HepG2 (cell line): ENCODE measurements around the gene MYH15. TPM values are rescaled to one million over a fixed set of nuclear protein-coding genes. Genes with fewer than 3 reads are reported as not detected.

Experiments used
- ATAC-seq: fragments of 200-7000 bp; cut with Tn5 transposase; 3 replicates; pipeline ENCODE4 v1.9.1; 2020; ENCODE audit warnings: mild to moderate bottlenecking, moderate library complexity
- BruUV-seq: library from RNA; stranded (reverse); fragments of 400-500 nt; replicated peaks from 2 replicates; lab custom pipeline; 2021; lab: Mats Ljungman, UMichigan
- CTCF ChIA-PET: fragments of 300-600 bp; formaldehyde crosslinking; extraction: SDS; loops from one replicate; lab custom pipeline; 2021; ENCODE audit warnings: low total read pairs, inconsistent platforms, low intra/inter-chr PET ratio; lab: Yijun Ruan, JAX
- POLR2A ChIA-PET: fragments of 350-600 bp; sonication (Branson Sonifier 250); formaldehyde crosslinking; loops from one replicate; lab custom pipeline; 2020; ENCODE audit warnings: antibody characterized with exemption, inconsistent platforms; lab: Yijun Ruan, JAX
- DNase-seq: peaks from one replicate; pipeline ENCODE4 v3.0.0-alpha.2; 2015; ENCODE audit warnings: low spot score
- FAIRE-seq: peaks from 3 replicates; lab custom pipeline; 2011; peaks lifted over from hg19 to GRCh38; lab: Jason Lieb, UNC
- H2AFZ ChIP-seq: one replicate; pipeline ENCODE4 v1.6.1; 2011; ENCODE audit warnings: low read length, inconsistent platforms
- H3K27ac ChIP-seq: fragments of 300-600 bp; 3 replicates; pipeline ENCODE4 v1.8.0; 2011; ENCODE audit warnings: mixed run types, mild to moderate bottlenecking, mixed read lengths, low read length, inconsistent platforms; ENCODE audit not compliant: insufficient read depth; ENCODE audit errors: extremely low read length
- H3K27me3 ChIP-seq, 2 experiments: fragments of 200-600 bp in 1 of 2; 2 replicates in 1 of 2; 3 replicates in 1 of 2; pipeline versions ENCODE4 v1.6.0 to v1.8.0; 2011; ENCODE audit warnings: low read length in 2 of 2, mild to moderate bottlenecking in 2 of 2, moderate library complexity in 2 of 2, inconsistent platforms in 1 of 2; ENCODE audit not compliant: insufficient read depth in 2 of 2, control insufficient read depth in 1 of 2
- H3K36me3 ChIP-seq, 2 experiments: fragments of 200-600 bp in 1 of 2; replicated peaks in 1 of 2; 2 replicates in 1 of 2; 3 replicates in 1 of 2; pipeline versions ENCODE4 v1.5.1 to v1.8.0; 2011; ENCODE audit warnings: low read length in 2 of 2, inconsistent platforms in 1 of 2; ENCODE audit not compliant: insufficient read depth in 2 of 2, control insufficient read depth in 1 of 2
- H3K4me1 ChIP-seq: 2 replicates; pipeline ENCODE4 v1.5.1; 2012; ENCODE audit warnings: low read length, inconsistent platforms; ENCODE audit not compliant: insufficient read depth
- H3K4me2 ChIP-seq: 2 replicates; pipeline ENCODE4 v1.6.0; 2011; ENCODE audit warnings: low read depth, low read length, inconsistent platforms
- H3K4me3 ChIP-seq, 3 experiments: fragments of 200-600 bp in 1 of 3; sonication (generic), shearing (Covaris generic) in 1 of 3; replicated peaks in 1 of 3; 2 replicates each; pipeline ENCODE4 v1.5.1; 2011 to 2016; ENCODE audit warnings: low read length in 3 of 3, inconsistent platforms in 2 of 3, low read depth in 2 of 3, mild to moderate bottlenecking in 2 of 3, control low read depth in 1 of 3, mixed read lengths in 1 of 3; ENCODE audit not compliant: insufficient read depth in 1 of 3
- H3K79me2 ChIP-seq: one replicate; pipeline ENCODE4 v1.6.1; 2011; ENCODE audit warnings: low read length, inconsistent platforms; ENCODE audit not compliant: insufficient read depth
- H3K9ac ChIP-seq: 2 replicates; pipeline ENCODE4 v1.6.0; 2011; ENCODE audit warnings: mild to moderate bottlenecking, low read depth, low read length, inconsistent platforms; ENCODE audit not compliant: insufficient read depth
- H3K9me3 ChIP-seq: 2 replicates; pipeline ENCODE4 v1.5.1; 2012; ENCODE audit warnings: mild to moderate bottlenecking, low read length
- H4K20me1 ChIP-seq: 2 replicates; pipeline ENCODE4 v1.6.0; 2011; ENCODE audit warnings: inconsistent platforms, mild to moderate bottlenecking, low read length, moderate library complexity; ENCODE audit not compliant: insufficient read depth
- AHR ChIP-seq: IDR thresholded peaks from 2 replicates; pipeline ENCODE4 v1.6.1; 2018; ENCODE audit warnings: missing genetic modification reagents, missing compliant biosample characterization
- IRF9 ChIP-seq: sonication (generic); formaldehyde crosslinking; IDR thresholded peaks from 2 replicates; pipeline ENCODE4 v1.8.0; 2022; ENCODE audit warnings: missing genetic modification reagents, mild to moderate bottlenecking, borderline replicate concordance
- JARID2 ChIP-seq: sonication (generic); formaldehyde crosslinking; IDR thresholded peaks from 2 replicates; pipeline ENCODE4 v1.8.1; 2023; ENCODE audit warnings: missing genetic modification reagents, inconsistent platforms; ENCODE audit not compliant: insufficient replicate concordance
- MED1 ChIP-seq: sonication (generic); formaldehyde crosslinking; IDR thresholded peaks from 2 replicates; pipeline ENCODE4 v1.4.0; 2020; ENCODE audit warnings: missing genetic modification reagents
- NAIF1 ChIP-seq: sonication (generic); formaldehyde crosslinking; IDR thresholded peaks from 2 replicates; pipeline ENCODE4 v1.5.0; 2020; ENCODE audit warnings: mild to moderate bottlenecking, missing genetic modification reagents, borderline replicate concordance
- RARG ChIP-seq: sonication (generic); formaldehyde crosslinking; IDR thresholded peaks from 2 replicates; pipeline ENCODE4 v1.4.0; 2020; ENCODE audit warnings: low read depth, mild to moderate bottlenecking, missing genetic modification reagents
- ZFP36L1 ChIP-seq: sonication (generic); formaldehyde crosslinking; IDR thresholded peaks from 2 replicates; pipeline ENCODE4 v1.8.0; 2022; ENCODE audit warnings: mild to moderate bottlenecking, missing genetic modification reagents, moderate library complexity
- ZNF12 ChIP-seq: sonication (generic); formaldehyde crosslinking; IDR thresholded peaks from 2 replicates; pipeline ENCODE4 v1.5.0; 2020; ENCODE audit warnings: missing genetic modification reagents
- WGBS: methylation state at CpG from one replicate; pipeline ENCODE4 v1.1.6; 2017; ENCODE audit warnings: low lambda C conversion rate; 5-methylcytosine and 5-hydroxymethylcytosine counted together
- in situ Hi-C: cut with HindIII; loops from 2 replicates; pipeline ENCODE4 v1.10.0; 2017; ENCODE audit warnings: low pct_unique_long_range_greater_than_20kb; ENCODE audit not compliant: extremely low pct_ligation_motif_present
- intact Hi-C: fragments of 100-400 bp; cut with micrococcal nuclease; formaldehyde crosslinking; loops from one replicate; pipeline ENCODE4 v1.10.0; 2022; ENCODE audit not compliant: unreplicated experiment
- polyA plus RNA-seq, 8 experiments: library from polyadenylated mRNA; depleted of rRNA in 3 of 8; stranded (reverse) in 7 of 8; unstranded in 1 of 8; fragments of >200 nt; fragmentation: Illumina TruSeq in 4 of 8; extraction: Trizol in 4 of 8; gene quantifications; 2 replicates each; pipeline versions ENCODE4 v1.2.1 to v1.2.3, GENCODE V29; 2011 to 2016; ENCODE audit warnings: low read depth in 4 of 8, missing spikeins in 1 of 8, mixed read lengths in 1 of 8; ENCODE audit not compliant: insufficient read depth in 1 of 8
- total RNA-seq, 5 experiments: library from RNA; depleted of rRNA; stranded (reverse); fragments of >200 nt; fragmentation: Illumina TruSeq; extraction: Trizol; gene quantifications; 2 replicates each; pipeline ENCODE4 v1.2.3, GENCODE V29; 2016; ENCODE audit warnings: low read depth in 1 of 5
- TF ChIP-seq, protein P1 (sequence below): sonication (generic); formaldehyde crosslinking; IDR thresholded peaks from 2 replicates; pipeline ENCODE4 v1.5.0; 2020; ENCODE audit warnings: missing genetic modification reagents
- TF ChIP-seq, protein P2 (sequence below): sonication (generic); formaldehyde crosslinking; IDR thresholded peaks from 2 replicates; pipeline ENCODE4 v1.4.0; 2020; ENCODE audit warnings: missing genetic modification reagents, mild to moderate bottlenecking, borderline replicate concordance

The MYH15 gene
- total and polyA plus RNA-seq, 2 of the 13 experiments (the other 11 are each of a cell fraction or from before 2014, with no cell fraction given): 0.03 to 0.09 TPM

GRCh38 chr3:108359011-108359410, 151.4 kb downstream of the MYH15 start:
- intact Hi-C loops: no loop called here
- H3K27me3 ChIP-seq: no peaks in the 10 kb centered on the region
- H3K4me1 ChIP-seq: no peaks in the 10 kb centered on the region
- H3K27ac ChIP-seq: no peak overlapping the region
- in situ Hi-C loops: no loop called here
- no peak for ATAC-seq
- H3K9me3 ChIP-seq: no peaks in the 10 kb centered on the region
- WGBS: 0% methylated on average over 2 of the region's 2 CpGs
- no peak for DNase-seq
- H4K20me1 ChIP-seq: no peaks in the 10 kb centered on the region
- no peaks in the 10 kb centered on the region for H3K79me2 ChIP-seq
- no peaks in the 10 kb centered on the region for H3K36me3 ChIP-seq
- no peak for FAIRE-seq
- H3K9ac ChIP-seq: no peak overlapping the region
- H3K4me3 ChIP-seq: no peak overlapping the region
- H3K4me2 ChIP-seq: no peak overlapping the region
- no peak overlapping the region for H2AFZ ChIP-seq
- ChIA-PET POLR2A (no interaction called here), CTCF (no interaction called here)
- no peak for TF ChIP-seq ZNF12
- no peak for TF ChIP-seq ZFP36L1 (CRISPR knock-in tag)
- no peak for TF ChIP-seq NAIF1 (CRISPR knock-in tag)
- TF ChIP-seq, protein P1, sequence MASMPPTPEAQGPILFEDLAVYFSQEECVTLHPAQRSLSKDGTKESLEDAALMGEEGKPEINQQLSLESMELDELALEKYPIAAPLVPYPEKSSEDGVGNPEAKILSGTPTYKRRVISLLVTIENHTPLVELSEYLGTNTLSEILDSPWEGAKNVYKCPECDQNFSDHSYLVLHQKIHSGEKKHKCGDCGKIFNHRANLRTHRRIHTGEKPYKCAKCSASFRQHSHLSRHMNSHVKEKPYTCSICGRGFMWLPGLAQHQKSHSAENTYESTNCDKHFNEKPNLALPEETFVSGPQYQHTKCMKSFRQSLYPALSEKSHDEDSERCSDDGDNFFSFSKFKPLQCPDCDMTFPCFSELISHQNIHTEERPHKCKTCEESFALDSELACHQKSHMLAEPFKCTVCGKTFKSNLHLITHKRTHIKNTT: no peak
- no peak for TF ChIP-seq AHR
- no peak for TF ChIP-seq JARID2
- TF ChIP-seq, protein P2, sequence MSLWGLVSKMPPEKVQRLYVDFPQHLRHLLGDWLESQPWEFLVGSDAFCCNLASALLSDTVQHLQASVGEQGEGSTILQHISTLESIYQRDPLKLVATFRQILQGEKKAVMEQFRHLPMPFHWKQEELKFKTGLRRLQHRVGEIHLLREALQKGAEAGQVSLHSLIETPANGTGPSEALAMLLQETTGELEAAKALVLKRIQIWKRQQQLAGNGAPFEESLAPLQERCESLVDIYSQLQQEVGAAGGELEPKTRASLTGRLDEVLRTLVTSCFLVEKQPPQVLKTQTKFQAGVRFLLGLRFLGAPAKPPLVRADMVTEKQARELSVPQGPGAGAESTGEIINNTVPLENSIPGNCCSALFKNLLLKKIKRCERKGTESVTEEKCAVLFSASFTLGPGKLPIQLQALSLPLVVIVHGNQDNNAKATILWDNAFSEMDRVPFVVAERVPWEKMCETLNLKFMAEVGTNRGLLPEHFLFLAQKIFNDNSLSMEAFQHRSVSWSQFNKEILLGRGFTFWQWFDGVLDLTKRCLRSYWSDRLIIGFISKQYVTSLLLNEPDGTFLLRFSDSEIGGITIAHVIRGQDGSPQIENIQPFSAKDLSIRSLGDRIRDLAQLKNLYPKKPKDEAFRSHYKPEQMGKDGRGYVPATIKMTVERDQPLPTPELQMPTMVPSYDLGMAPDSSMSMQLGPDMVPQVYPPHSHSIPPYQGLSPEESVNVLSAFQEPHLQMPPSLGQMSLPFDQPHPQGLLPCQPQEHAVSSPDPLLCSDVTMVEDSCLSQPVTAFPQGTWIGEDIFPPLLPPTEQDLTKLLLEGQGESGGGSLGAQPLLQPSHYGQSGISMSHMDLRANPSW: no peak
- no peak for TF ChIP-seq MED1 (CRISPR knock-in tag)
- no peak for TF ChIP-seq RARG (CRISPR knock-in tag)
- no peak for TF ChIP-seq IRF9 (CRISPR knock-in tag)
- BruUV-seq: no TSS peak
